MG63 (cell line): ENCODE measurements around the gene TERB2. TPM values are rescaled to one million over a fixed set of nuclear protein-coding genes. Genes with fewer than 3 reads are reported as not detected.
"Not testable (repeated sequence)": the region's sequence is repeated elsewhere in the genome, so short reads cannot be mapped to it uniquely, and the experiment has no call there.

Experiments
- DNase-seq: peaks from one replicate; pipeline ENCODE4 v3.0.0-alpha.2; 2020
- H3K27me3 ChIP-seq: fragments of 250-450 bp; sonication (Bioruptor Pico); 2 replicates; pipeline ENCODE4 v1.5.1; 2020; ENCODE audit warnings: mild to moderate bottlenecking, moderate library complexity
- H3K36me3 ChIP-seq: fragments of 250-450 bp; sonication (Bioruptor Pico); 2 replicates; pipeline ENCODE4 v1.5.1; 2020; ENCODE audit warnings: mild to moderate bottlenecking, moderate library complexity
- H3K4me3 ChIP-seq: fragments of 250-450 bp; sonication (Bioruptor Pico); 2 replicates; pipeline ENCODE4 v1.5.1; 2020; ENCODE audit warnings: mild to moderate bottlenecking, moderate library complexity
- H3K9me3 ChIP-seq: fragments of 250-450 bp; sonication (Bioruptor Pico); 2 replicates; pipeline ENCODE4 v1.5.1; 2020; ENCODE audit warnings: mild to moderate bottlenecking, moderate library complexity
- total RNA-seq: library from RNA; depleted of rRNA; stranded (reverse); fragments of >200 nt; shearing (Covaris generic); gene quantifications from 2 replicates; pipeline ENCODE4 v1.2.3, GENCODE V29; 2014; ENCODE audit warnings: low replicate concordance

The TERB2 gene
- total RNA-seq, 1 experiment from 2014 or later, result not detected

DNA sequence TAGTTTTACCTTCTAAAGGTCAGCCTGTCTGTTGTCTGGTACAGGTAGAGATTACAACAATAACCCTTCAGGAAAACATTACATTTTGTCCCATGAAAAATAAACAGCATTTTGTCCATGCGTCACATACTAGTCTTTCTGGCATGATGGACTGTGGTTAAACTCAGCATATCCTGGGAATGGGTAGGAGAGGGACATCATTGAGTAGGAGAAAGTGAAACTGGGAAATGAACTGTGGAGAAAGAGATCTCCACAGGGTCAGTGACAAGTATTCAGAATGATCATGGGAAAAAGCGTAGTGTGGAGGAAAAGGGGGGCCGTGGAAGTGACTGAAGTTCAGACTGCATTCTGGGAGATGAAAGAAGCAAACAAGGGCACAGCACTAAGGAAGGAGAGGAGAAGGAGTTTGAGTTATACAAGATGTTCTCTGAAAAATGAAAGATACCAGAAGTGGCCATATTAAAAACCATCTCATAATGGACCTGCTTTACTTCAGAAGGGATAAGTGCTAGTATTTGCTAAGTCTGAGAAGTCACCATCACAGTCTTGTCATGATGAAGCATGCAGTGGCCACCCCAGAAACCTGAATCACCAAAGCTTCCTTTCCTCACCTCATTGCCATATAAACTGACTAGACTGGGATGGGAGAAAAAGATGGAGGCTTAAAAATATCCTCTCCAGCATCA lies 31.8 kb downstream of the TERB2 start:
- H3K27me3 ChIP-seq, DNase-seq, H3K36me3 ChIP-seq, H3K4me3 ChIP-seq, H3K9me3 ChIP-seq: not testable (repeated sequence)

DNA sequence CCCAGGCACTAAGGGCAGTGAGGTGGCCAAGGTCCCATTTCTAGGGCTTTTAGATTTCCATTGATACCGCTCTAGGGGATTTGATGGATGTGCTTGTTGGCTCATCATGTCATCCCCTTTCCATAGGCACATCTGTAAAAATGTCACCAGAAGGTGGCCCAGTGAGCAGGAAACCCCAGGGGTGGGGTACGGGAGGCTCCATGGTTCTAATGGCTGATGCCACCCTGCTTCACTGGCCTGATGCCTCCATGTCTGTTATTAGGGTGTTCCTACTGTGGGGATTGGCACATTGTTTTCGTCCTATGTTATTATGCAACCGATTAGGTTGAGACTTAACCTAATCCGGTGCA lies 32.4 kb downstream of the TERB2 start:
- H3K9me3 ChIP-seq, DNase-seq, H3K4me3 ChIP-seq, H3K27me3 ChIP-seq, H3K36me3 ChIP-seq: not testable (repeated sequence)

DNA sequence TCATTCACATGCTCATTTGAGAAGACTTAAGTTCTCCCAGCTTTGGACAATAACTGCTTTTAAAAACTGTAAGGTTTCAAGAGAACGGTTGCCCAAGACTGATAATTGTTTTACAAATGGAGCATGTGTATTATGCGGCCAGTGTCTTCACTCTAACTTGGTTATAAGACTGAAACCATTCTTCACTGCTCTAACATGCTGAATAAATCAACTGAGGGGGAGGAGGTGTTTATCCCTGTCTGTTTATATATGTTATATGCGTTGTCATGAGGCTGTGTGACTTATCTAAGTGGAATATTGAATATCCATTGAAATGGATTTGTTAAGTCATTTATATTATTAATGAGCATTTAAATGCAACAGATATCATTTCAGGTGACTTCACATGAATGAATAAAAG lies 41.1 kb downstream of the TERB2 start:
- not testable (repeated sequence) for H3K9me3 ChIP-seq, H3K36me3 ChIP-seq, H3K27me3 ChIP-seq, DNase-seq, H3K4me3 ChIP-seq

DNA sequence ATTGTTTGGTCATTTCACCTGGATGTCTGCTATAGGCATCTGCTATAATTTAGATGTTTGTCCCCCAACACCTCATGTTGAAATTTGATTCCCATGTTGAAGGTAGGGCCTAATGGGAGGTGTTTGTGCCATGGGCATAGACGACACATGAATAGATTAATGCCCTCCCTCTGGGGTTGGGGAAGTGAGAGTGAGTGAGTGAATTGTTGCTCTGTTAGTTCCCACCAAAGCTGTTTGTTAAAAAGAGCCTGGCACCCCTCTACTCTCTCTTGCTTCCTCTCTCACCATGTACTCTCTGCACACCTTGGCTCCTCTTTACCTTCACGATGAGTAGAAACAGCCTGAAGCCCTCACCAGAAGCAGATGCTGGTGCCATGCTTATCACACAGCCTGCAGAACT lies 42.6 kb downstream of the TERB2 start:
- Histone ChIP-seq H3K36me3 (no peaks in the 10 kb centered on the region), H3K4me3 (no peak overlapping the region), H3K27me3 (0 out of 2 replicates have a peak, but pooled peaks cover 2% of the 10 kb centered on the region), H3K9me3 (no peaks in the 10 kb centered on the region)
- no peak for DNase-seq

DNA sequence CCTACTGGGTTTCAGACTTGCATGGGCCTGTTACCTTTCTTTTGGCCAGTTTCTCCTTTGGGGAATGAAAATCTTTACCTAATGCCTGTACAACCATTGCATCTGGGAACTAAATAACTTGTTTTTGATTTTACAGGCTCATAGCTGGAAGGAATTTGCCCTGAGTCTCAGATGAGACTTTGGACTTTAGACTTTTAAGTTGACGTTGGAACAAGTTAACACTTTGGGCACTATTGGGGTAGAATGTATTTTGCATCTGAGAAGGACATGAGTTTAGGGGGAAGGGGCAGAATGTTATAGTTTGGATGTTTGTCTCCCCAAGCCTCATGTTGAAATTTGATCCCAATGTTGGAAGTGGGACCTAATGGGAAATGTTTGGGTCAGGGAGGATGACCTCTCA lies 44.7 kb downstream of the TERB2 start:
- not testable (repeated sequence) for H3K4me3 ChIP-seq, H3K9me3 ChIP-seq, H3K27me3 ChIP-seq, H3K36me3 ChIP-seq, DNase-seq

DNA sequence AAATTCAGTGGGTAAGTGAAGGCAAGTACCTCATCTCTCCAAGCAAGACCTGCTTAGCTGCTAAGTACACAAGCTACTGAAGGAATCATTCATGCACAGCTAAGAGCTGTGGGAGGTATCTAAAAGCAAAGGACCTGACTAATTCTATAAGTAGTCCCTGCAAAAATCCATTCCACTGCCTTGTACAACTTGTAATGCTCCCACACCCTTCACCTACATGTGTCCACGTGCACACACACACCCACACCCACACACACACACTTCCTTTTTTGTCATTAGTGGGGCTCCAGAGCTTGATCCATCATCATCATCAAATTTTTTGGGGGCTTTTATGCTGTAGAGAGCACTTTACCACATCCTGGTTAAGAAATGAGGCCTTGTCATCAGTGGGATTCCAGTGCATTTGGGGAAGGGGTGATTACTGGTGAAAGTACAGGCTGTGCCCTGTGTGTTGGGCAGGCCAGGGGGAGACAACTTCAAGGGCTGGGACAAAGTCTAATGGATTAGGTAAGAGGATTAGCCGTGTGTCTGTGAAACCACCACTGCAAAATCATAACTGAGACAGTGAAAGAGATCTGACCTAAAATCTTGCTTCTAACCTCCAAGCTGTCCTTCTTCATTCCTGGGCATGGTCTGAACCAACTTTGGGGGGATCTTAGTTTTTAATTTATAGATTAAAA lies 47.4 kb downstream of the TERB2 start:
- H3K9me3 ChIP-seq, H3K4me3 ChIP-seq, H3K27me3 ChIP-seq, H3K36me3 ChIP-seq, DNase-seq: not testable (repeated sequence)

DNA sequence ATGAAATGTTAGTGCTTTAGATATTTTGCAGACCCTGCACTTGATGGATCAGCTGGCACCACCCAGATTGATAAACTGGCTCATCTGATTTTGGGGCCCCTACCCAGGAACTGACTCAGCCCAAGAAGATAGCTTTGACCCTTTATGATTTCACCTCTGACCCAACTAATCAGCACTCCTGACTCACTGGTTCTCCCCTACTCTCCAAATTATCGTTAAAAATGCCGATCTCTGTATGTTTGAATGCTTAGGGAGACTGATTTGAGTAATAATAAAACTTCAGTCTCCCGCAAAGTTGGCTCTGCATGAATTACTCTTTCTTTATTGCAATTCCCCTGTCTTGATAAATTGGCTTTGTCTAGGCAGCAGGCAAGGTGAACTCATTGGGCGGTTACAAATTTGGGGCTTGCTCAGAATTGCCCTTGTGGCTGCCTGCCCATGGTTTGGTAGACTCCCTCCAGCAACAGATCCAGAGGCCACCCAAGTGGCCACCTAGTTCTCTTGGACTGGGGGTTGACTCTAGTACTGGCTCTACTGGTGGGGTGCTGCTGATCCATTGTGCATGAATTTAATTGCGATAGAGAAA lies 48.2 kb downstream of the TERB2 start:
- H3K36me3 ChIP-seq, H3K27me3 ChIP-seq, DNase-seq, H3K9me3 ChIP-seq, H3K4me3 ChIP-seq: not testable (repeated sequence)

DNA sequence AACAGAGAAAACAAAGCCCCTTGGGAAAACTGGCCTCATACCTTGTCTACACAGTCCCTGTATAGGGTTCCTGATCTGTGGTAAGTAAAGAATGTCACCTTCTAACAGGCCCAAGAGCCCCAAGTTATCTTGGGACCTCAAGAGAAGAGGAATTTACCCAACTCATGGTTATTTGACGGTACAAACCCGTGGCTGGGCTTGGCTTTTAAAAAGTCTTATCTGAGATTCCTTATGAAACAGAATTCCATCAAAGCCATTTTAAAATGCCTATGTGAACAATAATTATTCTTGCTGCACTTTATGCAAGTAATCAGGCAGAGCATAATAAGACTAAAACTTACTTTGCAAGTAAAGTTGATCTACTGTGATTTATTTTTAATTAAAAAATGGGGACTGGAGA lies 52.6 kb downstream of the TERB2 start:
- no peak overlapping the region for H3K4me3 ChIP-seq
- no peaks in the 10 kb centered on the region; the same call in 1 of the 2 replicates for H3K27me3 ChIP-seq
- H3K36me3 ChIP-seq, result no peaks in the 10 kb centered on the region
- H3K9me3 ChIP-seq, result no peaks in the 10 kb centered on the region
- DNase-seq, result no peak

DNA sequence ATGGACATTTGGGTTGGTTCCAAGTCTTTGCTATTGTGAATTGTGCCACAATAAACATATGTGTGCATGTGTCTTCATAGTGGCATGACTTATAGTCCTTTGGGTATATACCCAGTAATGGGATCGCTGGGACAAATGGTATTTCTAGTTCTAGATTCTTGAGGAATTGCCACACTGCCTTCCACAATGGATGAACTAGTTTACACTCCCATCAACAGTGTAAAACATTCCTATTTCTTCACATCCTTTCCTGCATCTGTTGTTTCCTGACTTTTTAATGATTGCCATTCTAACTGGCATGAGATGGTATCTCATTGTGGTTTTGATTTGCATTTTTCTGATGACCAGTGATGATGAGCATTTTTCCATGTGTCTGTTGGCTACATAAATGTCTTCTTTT lies 58.6 kb downstream of the TERB2 start:
- DNase-seq, H3K36me3 ChIP-seq, H3K9me3 ChIP-seq, H3K27me3 ChIP-seq, H3K4me3 ChIP-seq: not testable (repeated sequence)

DNA sequence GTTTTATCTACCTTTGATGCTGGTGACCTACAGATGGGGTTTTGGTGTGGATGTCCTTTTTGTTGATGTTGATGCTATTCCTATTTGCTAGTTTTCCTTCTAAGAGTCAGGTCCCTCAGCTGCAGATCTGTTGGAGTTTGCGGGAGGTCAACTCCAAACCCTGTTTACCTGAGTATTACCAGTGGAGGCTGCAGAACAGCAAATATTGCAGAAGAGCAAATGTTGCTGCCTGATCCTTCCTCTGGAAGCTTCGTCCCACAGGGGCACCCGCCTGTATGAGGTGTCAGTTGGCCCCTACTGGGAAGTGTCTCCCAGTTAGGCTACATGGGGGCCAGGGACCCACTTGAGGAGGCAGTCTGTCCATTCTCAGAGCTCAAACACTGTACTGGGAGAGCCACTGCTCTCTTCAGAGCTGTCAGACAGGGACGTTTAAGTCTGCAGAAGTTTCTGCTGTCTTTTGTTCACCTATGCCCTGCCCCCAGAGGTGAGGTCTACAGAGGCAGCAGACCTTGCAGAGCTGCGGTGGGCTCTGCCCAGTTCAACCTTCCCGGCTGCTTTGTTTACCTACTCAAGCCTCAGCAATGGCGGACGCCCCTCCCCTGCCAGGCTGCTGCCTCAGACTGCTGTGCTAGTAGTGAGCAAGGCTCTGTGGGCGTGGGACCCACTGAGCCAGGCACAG lies 63.9 kb downstream of the TERB2 start:
- not testable (repeated sequence) for H3K27me3 ChIP-seq, H3K9me3 ChIP-seq, DNase-seq, H3K4me3 ChIP-seq, H3K36me3 ChIP-seq

DNA sequence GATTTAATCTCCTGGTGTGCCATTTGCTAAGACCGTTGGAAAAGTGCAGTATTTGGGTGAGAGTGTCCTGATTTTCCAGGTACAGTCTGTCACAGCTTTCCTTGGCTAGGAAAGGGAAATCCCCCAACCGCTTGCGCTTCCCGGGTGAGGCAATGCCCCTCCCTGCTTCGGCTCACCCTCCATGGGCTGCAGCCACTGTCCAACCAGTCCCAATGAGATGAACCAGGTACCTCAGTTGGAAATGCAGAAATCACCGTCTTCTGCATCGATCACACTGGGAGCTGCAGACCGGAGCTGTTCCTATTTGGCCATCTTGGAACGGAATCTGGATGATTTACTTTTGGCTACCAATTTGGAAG lies 64.4 kb downstream of the TERB2 start:
- H3K27me3 ChIP-seq, DNase-seq, H3K36me3 ChIP-seq, H3K9me3 ChIP-seq, H3K4me3 ChIP-seq: not testable (repeated sequence)

DNA sequence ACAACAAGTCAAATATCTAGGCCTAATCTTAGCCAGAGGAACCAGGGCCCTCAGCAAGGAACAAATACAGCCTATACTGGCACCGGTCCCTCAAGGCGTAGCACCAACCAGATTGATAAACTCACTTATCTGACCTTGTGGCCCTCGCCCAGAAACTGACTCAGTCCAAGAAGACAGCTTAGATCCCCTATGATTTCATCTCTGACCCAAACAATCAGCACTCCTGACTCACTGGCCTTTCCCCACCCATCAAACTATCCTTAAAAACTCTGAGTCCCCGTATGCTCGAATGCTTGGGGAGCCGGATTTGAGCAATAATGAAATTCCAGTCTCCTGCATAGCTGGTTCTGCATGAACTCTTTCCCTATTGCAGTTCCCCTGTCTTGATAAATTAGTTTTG lies 64.9 kb downstream of the TERB2 start:
- Histone ChIP-seq H3K36me3 (no peaks in the 10 kb centered on the region), H3K9me3 (no peaks in the 10 kb centered on the region), H3K4me3 (no peak overlapping the region), H3K27me3 (no peaks in the 10 kb centered on the region)
- DNase-seq, result peak; percentile 33

DNA sequence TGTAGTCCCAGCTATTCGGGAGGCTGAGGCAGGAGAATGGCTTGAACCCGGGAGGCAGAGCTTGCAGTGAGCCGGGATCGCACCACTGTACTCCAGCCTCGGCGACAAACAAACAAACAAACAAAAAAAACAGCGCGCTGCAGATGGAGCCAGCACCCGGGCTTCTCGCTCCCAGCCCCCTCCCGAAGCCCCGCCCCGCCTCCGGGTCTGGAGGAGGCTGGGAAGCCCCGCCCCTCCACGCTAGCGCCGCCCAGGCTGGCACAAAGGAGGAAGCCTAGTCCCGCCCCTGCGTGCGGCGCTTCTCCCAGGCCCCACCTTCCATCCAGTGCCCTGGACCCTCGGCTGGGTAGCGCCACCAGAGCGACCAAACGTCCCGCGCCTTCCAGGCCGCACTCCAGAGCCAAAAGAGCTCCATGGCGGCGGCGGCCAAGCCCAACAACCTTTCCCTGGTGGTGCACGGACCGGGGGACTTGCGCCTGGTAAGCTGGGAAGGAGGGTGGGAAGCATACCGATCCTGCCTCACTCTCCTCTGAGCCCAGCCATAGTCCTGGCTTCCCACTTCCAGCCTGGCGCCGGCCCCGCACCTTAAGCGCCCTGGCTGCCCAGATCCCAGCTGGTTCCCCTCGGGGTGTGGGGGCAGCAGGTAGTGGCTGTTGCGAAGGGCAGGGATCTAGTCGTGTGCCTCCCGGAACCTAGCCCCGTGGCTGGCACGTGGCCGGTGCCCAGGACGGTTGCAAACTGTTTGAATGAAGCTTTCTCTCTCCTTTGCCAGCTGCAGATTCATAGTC lies 66.6 kb downstream of the TERB2 start, which contains the start of gene SORD:
Gene SORD, plus strand, starts transcription at position 325 of the 788 bp plus-strand sequence. Its CDS starts 89 bp downstream, at position 414.
- Histone ChIP-seq H3K27me3 (no peaks in the 10 kb centered on the region), H3K36me3 (peaks cover 15% of the 10 kb centered on the region), H3K9me3 (no peaks in the 10 kb centered on the region), H3K4me3 (peak within 1 kb of the TSS; percentile 73)
- DNase-seq, result peak; percentile 90

DNA sequence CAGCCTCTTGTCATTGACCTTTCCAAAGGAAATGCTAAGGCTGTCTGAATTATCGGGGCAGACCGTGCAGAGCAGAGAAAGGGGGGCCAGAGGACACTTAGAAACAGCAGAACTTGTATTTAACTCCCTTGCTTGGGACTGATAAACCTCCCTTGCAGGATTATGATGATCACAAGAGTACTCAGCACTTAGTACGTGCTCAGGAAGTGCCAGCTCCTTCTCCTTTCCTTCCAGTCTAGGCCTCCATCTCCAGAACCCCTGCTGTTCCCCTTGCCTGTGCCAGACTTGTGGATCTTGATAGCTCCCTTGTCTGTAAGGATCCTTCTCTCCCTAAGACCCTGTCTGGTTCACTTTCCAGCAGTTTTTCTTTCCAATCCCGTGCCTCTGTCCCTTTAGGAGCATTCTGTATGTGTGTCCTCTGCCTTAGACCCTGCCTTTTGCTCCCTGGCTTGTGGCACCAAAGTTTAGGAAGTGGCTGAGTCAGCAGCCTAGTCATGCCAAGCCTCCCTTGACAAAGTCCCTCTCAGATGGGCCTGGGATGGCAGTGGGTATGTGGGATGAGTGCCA lies 67.3 kb downstream of the TERB2 start:
- Histone ChIP-seq H3K4me3 (peak overlapping the region; percentile 73), H3K36me3 (peaks cover 15% of the 10 kb centered on the region), H3K9me3 (no peaks in the 10 kb centered on the region), H3K27me3 (no peaks in the 10 kb centered on the region)
- DNase-seq, result peak; percentile 77

DNA sequence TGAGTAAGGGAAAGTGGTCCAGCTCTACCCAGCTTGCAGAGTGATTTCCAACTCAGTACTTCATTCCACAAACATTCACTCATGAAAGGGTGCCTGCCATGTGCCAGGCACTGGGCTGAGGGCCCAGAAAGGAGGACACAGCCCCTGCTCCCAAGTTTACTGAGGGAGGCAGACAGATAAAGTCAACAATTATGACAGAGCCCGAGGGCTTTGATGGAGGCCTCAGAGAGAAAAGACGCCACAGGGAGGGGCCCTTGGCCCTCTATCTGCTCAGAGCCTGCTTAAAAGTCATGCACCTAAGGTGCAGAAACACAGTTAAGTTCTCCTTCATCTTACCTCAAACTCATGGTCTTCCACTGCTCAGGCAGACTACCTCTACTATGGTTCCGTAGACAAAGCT lies 68.2 kb downstream of the TERB2 start:
- DNase-seq, result peak; percentile 89
- peak overlapping the region; percentile 9; the same call in 1 of the 2 replicates for H3K4me3 ChIP-seq
- H3K27me3 ChIP-seq, H3K9me3 ChIP-seq: not testable (repeated sequence)
- H3K36me3 ChIP-seq, result peaks cover 24% of the 10 kb centered on the region

DNA sequence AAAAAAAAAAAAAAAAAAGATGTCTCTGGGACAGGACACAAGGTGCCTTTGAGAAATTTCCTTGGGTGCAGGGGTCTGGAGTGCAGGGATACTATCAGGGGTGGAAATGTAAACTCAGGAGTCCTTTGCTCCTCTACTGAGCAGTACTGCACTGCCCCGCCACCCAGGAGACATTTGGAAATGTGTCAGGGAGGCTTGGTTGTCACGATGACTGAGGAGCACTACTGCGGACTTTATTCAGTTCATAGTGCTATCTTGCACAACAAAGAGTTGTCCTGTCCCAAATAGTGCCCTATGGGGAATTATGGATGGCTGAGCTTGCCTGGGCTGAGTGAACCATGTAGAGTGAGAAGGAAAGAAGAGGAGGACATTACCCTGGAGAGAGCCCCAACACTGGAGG lies 69.1 kb downstream of the TERB2 start:
- not testable (repeated sequence) for DNase-seq, H3K4me3 ChIP-seq, H3K9me3 ChIP-seq, H3K27me3 ChIP-seq
- H3K36me3 ChIP-seq, result peaks cover 30% of the 10 kb centered on the region
